Activated CD8-positive, alpha-beta memory T cell treated with anti-CD3 and anti-CD28 coated beads for 4 hours (primary cell): ENCODE measurements around the gene CIT.
"Not testable (repeated sequence)": the region's sequence is repeated elsewhere in the genome, so short reads cannot be mapped to it uniquely, and the experiment has no call there.

Source experiments
- DNase-seq, 2 donors: peaks; one replicate each; pipeline ENCODE4 v3.0.0-alpha.2; 2020; ENCODE audit warnings: low read depth in 2 of 2

The CIT gene, protein sequence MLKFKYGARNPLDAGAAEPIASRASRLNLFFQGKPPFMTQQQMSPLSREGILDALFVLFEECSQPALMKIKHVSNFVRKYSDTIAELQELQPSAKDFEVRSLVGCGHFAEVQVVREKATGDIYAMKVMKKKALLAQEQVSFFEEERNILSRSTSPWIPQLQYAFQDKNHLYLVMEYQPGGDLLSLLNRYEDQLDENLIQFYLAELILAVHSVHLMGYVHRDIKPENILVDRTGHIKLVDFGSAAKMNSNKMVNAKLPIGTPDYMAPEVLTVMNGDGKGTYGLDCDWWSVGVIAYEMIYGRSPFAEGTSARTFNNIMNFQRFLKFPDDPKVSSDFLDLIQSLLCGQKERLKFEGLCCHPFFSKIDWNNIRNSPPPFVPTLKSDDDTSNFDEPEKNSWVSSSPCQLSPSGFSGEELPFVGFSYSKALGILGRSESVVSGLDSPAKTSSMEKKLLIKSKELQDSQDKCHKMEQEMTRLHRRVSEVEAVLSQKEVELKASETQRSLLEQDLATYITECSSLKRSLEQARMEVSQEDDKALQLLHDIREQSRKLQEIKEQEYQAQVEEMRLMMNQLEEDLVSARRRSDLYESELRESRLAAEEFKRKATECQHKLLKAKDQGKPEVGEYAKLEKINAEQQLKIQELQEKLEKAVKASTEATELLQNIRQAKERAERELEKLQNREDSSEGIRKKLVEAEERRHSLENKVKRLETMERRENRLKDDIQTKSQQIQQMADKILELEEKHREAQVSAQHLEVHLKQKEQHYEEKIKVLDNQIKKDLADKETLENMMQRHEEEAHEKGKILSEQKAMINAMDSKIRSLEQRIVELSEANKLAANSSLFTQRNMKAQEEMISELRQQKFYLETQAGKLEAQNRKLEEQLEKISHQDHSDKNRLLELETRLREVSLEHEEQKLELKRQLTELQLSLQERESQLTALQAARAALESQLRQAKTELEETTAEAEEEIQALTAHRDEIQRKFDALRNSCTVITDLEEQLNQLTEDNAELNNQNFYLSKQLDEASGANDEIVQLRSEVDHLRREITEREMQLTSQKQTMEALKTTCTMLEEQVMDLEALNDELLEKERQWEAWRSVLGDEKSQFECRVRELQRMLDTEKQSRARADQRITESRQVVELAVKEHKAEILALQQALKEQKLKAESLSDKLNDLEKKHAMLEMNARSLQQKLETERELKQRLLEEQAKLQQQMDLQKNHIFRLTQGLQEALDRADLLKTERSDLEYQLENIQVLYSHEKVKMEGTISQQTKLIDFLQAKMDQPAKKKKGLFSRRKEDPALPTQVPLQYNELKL (N-terminal part only)

DNA sequence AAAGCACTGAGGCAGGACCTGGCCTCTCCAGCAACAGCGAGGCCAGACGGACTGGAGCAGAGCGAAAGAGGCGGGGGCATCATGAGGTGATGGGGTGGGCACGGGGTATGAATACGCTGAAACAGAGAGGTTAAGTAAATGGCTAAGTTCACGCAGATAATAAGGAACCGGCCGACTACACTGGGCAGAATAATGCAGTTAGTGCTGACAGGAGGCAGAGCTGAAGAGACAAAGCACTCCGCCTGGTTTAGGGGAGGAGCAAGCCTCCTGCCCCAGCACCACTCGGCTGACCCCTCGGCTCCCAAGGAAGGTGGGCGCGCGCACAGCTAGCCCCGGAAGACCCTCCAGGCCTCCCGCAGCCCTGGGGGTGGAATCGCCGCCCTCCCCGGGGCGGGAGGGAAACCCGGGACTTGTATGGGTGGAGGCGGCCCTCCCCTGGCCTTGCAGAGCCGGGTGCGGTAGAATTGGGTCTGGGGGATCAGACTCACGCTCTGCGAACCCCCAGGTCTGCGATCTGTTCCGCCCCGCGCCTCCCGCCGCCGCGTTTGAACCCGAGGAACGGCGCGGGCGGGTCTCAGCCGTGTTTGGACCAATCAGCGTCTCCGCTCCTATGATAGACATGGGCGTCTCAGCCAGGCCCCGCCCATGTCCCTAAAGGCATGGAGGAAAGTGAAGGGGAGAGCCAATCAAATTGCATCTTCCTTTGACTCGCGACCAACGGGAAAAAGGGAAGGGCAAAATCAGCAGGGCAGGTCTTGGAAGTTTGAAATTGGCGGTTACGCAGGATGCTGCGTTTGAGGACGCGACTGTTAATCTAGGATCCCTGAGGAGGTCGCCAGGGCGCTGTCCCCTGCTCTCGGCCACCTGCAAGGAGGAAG lies at the start of gene CIT:
Gene CIT (minus strand): TSS at position 560 of the 878 bp plus-strand sequence. CDS start 1,152 bp downstream, outside the sequence.
- DNase-seq, result peak; percentile 65

DNA sequence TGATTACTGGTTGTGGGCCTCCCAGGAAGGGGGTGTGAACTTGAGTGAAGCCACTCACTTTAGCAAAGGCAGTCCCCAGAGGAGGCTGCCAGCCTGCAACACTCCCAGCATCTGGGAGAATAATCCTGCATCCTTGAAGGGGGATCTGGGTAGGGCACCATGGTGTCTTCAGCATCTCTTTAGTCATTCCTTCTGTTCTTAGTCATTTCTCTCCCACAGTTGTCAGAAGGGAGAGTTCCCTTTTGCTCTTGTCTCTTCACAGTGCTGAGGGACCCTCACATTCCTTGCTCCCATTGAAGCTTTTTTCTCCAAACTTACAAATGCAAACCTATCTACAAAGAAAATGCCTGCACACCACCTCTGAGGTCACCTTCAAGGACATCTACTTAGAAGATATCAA lies 48.1 kb upstream of the CIT start:
- no peak for DNase-seq

DNA sequence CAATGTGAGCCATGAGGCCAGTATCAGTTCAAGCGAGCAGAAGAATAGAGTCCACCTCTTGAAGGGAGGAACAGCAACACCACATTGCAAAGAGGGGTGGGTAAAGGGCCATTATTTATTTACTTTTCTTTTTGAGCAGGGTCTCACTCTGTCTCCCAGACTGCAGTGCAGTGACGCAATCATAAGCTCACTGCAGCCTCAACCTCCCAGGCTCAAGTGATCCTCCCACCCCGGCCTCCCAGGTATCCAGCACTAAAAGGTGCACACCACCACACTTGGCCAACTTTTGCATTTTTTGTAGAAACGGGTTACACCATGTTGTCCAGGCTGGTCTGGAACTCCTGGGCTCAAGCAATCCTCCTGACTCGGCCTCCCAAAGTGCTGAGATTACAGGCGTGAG lies 42.9 kb upstream of the CIT start:
- no peak for DNase-seq

DNA sequence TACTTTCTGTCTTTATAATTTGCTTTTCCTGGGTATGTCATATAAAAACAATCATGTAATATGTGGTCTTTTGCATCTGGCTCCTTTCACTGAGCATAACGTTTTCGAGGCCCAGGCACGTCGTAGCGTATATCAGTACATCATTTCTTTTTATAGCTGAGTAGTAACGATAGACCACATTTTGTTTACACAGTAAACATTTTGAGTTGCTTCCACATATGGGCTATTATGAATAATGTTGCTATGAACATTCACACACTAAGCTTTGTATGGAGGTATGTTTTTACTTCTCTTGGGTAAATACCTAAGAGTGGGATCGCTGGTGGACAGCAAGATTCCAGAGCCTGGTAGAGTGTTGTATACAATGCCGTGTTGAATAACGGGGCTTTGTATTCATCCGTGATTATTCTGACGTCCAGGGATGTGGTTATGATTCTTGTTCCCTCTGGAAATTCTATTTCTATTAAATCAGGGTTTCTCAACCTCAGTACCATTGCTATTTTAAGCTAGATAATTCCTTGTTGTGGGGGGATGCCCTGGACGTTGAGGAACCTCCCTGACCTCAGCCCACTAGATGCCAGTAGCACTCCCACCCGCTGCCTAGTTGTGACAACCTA lies 38.9 kb upstream of the CIT start:
- no peak for DNase-seq

DNA sequence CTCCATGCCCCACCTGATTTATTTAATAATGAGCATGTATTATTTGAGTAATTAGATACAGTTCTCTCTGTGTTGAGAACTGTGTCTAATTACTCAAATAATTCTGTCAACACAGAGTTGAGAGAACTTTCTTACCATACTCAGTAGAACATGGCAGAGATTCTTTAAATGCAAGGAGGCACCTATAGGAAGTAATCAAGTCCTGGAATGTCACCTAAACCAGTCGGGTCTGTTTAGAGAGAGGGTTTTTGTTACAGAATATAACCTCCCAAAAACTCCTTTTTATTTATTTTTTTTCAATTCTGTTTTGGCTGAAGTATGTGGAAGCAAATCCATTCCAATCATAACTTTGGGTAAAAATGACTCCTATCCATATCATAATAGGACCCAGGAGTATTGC lies 37.5 kb upstream of the CIT start:
- DNase-seq, result no peak

DNA sequence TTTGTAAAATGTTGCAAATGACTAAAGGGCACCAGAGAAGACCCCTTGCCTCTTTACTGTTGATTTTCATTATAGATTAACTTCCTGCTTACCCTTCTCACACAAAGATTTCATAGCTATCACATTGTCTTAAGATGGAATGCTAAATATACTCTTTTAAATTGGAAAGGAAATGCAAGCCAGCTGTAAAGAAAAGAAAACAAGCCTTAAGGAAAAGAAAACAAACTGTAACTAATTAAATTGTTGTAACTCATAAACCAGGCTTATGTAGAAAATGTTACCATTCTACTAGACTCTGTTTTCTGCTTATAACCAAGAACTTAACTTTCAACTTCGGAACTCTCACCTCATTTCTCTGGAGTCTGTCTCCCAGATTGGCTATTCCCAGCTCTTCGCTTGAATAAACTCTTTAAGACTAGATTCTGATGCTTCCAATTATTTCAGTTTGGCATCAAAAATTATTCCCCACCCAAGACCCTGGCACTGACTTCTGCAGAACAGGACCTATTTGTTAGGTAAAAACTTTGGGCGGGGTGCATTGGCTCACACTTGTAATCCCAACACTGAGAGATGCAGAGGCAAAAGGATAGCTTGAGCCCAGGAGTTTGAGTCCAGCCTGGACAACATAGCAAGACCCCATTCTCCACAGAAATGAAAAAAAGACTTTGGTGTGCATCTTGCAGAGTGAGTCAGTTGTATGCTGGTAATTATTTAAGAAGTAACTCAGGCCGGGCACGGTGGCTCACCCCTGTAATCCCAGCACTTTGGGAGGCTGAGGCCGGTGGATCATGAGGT lies 36.6 kb upstream of the CIT start:
- no peak for DNase-seq

DNA sequence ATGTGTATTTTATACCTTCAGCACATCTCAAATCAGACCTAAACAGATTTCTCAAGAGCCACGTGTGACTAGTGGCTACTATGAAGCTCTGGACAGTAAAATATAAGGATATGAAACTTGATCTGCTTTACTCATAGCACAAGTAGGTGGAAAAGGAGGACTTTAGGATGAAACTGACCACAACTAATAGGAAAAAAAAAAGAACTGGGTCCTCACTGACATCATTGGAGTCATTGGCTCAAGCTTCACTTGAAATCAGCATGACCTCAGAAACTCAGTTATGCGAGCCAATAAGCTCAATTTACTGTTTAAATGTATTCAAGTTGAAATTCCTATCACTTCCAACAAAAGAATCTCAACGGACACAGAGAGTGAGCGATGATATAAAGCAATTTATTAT lies 34.1 kb upstream of the CIT start:
- DNase-seq, result no peak

DNA sequence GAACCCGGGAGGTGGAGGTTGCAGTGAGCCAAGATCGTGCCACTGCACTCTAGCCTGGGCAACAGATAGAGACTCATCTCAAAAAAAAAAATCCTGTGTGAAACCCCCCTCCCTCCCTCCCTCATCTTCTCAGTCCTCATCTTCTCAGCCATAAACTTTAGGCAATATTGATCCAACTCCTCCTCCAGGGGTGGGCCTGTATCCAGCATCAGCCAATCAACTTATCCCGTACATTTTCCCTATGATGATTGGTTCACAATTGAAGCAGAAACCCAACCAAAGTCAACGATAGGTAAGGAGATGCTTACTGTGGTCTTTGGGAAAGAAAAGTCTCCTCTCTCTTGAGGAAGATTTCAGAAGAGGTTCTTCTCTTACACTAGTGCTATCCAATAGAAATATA lies 33.5 kb upstream of the CIT start:
- no peak for DNase-seq

DNA sequence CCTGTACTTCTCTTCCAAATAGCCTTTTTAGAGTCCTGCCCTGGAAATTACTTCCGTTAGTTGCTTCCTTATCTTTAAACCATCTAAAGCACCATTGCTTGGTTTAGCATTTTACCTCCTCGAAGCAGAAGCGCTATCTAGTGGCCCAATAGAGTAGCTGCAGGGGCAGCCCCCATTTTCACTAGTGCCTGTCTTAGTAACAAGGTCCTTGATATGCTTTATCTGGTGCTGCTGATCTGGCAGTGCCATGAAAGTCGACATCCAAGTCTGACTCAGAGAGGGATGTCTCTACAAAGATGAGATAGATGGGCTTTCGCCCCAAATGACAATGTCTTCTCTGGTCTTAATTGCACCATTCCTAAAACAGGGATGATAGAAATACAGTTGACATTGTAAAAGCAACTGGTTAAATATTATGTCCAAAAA lies 25.0 kb upstream of the CIT start:
- DNase-seq, result peak; percentile 27 to 54

DNA sequence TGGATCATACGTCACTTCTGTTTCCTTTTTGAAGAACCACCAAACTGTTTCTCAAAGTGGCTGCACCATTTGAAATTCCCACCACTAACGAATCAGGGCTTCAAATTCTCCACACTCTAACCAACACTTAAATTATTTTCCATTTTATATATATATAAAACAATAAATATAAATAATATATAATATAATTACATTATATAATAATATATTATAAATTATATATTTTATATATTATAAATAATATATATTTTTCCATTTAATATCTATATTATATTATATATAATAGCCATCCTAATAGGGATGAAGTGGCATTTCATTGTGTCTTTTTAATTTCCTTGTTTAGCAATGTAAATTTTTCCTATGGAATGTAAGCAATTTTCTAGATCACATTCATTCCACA lies 24.6 kb upstream of the CIT start:
- no peak for DNase-seq

DNA sequence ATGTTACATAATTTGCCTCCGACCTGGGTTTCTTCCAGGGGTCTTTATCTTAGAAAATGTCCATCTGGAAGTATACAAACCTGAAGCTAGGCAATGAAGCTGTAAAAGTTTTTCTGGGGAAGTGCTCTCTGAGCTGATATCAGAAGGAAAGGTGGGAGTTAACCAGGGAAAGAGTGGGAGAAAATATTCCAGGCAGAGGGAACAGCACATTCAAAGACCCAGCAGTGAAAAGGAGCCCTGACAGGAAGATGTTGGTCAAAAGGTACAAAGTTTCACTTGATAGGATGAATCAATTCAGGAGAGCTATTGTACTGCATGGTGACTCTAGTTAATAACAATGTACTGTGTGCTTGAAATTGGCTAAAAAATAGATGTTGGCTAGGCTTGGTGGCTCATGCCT lies 17.8 kb upstream of the CIT start:
- DNase-seq, result no peak

DNA sequence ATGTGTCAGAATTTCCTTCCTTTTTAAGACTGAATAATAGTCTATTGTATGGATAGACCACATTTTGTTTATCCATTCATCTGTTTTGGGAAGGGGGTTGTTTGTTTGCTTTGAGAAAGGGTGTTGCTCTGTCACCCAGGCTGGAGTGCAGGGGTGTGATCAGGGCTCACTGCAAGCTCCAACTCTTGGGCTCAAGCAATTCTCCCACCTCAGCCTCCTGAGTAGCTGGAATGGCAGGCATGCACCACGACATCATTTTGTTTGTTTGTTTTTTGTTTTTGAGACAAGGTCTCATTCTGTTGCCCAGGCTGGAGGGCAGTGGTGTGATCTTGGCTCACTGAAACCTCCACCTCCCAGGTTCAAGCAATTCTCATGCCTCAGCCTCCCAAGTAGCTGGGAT lies 15.5 kb upstream of the CIT start:
- DNase-seq, result not testable (repeated sequence)

DNA sequence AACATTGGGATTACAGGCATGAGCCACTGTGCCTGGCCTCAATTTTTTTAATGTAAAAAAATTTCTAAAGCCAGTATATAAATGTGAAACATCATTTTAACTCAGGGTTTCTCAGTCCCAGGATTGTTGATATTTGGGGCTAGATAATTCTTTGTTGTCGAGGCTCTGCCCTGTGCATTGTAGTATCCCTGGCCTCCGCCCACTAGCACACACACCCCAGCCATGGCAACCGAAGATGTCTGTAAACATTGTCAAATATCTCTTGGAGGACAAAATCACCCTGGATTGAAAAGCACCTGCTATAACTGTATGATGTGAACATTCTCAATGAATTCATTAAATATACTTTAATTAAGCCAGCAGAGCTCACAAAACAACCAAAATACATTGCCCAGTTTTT lies 8.4 kb upstream of the CIT start:
- DNase-seq, result no peak

DNA sequence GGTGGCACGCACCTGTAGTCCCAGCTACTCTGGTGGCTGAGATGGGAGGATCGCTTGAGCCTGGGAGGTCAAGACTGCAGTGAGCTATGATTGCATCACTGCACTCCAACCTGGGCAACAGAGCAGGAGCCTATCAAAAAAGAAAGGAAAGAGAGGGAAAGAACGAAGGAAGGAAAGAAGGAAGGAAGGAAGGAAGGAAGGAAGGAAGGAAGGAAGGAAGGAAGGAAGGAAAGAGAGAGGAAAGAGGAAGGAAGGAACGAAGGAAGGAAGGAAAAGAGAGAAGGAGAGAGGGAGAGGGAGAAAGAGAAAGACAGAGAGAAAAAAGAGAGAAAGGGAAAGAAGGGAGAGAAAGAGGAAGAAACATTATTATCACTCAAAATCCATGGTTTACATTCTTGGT lies 6.7 kb upstream of the CIT start:
- not testable (repeated sequence) for DNase-seq

DNA sequence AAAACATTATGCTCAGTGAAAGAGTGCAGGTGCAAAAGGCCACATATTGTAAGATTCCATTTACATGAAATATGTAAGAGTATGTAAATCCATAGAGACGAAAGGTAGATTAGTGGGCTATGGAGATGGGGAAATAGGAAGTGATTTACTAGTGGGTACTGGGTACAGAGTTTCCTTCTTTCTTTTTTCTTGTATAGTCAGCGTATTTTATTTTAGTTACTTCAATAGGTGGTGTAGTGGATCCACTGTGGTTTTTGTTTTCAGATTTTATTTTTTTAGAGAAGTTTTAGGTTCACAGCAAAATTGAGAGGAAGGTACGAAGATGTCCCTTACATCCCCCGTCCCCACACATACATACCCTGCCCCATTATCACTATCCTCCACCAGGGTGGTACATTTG lies 6.1 kb upstream of the CIT start:
- no peak for DNase-seq

DNA sequence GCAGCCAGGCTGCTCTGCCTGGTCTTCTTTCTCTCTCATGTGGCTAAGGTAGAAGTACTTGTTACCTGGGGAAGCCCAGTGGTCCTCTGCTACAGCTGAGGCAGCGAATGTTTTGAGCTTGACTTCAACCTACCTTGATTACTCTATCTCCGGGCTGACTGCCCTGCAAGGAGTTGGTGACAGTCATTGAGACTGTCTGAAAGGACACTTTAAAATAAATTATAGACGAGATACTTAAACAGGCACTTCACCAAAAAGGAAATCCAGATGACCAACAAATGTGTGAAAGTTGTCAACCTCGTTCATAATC lies 474 bp upstream of the CIT start:
- DNase-seq, result no peak

DNA sequence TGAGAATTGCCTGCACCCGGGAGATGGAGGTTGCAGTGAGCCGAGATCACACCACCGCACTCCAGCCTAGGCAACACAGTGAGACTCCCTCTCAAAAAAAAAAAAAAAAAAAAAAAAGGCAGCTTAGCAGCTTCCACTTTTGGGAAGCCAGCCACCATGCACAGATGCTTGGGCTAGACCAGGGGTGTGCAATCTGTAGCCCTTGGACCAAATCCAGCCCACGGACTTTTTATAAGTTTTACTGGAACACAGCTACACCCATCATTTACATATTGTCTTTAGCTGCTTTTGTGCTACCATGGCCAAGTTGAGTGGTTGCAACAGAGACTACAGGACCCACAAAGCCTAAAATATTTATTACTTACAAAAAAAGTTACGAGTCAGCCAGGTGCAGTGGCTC lies 6.7 kb downstream of the CIT start:
- no peak for DNase-seq

DNA sequence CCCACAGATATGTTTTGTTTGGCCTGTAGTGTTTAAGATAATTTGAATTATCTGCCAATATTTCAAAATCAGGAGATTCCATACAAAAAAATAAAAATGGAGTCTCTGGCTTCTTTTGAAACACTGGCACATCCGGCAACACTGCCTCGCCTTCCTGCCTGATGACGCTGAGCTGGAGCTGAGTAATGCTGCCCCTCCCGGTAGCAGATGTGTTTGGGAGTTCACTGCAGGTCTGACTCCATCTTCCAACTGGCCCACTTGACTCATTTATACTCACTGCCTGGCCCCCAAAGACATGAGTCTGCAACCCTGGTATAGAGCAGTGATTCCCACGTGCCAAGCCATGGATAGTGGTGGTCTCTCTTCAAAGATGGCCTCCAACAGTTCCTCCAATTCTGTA lies 7.4 kb downstream of the CIT start:
- DNase-seq, result no peak

DNA sequence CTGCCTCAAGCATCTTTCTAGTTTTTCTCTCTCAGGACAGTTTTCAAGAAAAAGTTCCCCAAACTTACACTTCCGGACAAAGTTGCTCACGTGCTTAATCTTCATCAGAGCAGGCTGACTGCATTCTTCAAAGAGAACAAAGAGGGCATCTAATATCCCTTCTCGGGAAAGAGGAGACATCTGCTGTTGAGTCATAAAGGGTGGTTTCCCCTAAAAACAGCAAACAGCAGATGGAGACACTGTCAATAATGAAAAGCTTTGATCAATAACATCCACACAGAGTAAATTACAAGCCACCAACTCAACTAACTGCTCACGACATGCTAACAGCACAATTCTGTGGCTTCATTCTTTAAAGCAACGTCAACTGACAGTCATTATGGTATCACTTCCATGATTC lies 8.1 kb downstream of the CIT start:
- no peak for DNase-seq

DNA sequence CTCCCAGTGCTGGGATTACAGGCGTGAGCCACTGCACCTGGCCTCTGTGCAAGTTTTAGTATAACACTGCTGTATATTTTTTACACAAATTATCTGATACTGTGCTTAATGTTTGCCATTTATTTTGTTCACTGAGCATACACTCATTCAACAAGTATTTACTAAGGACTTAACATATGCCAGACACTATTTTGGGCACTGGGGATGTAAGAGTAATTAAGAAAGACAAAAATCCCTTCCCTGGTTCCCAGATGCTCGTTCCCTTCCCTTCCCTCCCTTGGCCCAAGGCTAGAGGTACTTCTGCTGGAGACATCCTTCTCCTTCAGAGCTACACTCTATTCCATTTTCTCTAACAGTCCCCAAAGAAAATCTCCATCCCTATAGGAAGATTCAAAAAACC lies 12.5 kb downstream of the CIT start:
- DNase-seq, result no peak
